ENCODE data around the gene KAZN.

DNA sequence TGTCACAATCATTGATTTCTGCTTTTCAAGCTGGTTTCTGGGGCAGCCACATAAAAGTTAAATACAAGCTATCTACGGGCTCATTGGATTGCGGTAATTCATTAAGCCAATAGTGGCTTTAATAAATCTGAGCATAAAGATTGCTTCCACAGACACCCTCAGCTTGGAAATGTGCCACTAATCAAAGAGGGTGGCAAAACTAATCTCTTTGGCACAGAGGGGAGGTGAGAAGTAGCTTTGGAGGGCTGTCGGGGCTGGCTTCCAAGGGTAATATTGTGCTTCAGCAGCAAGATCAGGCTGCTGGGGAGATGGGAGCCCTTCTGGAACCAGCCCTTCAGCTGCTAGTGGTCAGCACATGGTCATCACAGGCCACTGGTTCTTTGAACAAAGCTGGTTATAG, 21.2 kb upstream of the KAZN start:
- TF ChIP-seq, protein P1, sequence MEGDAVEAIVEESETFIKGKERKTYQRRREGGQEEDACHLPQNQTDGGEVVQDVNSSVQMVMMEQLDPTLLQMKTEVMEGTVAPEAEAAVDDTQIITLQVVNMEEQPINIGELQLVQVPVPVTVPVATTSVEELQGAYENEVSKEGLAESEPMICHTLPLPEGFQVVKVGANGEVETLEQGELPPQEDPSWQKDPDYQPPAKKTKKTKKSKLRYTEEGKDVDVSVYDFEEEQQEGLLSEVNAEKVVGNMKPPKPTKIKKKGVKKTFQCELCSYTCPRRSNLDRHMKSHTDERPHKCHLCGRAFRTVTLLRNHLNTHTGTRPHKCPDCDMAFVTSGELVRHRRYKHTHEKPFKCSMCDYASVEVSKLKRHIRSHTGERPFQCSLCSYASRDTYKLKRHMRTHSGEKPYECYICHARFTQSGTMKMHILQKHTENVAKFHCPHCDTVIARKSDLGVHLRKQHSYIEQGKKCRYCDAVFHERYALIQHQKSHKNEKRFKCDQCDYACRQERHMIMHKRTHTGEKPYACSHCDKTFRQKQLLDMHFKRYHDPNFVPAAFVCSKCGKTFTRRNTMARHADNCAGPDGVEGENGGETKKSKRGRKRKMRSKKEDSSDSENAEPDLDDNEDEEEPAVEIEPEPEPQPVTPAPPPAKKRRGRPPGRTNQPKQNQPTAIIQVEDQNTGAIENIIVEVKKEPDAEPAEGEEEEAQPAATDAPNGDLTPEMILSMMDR (IDR thresholded peaks at IDR 0.05): no peak
- no peak for TF ChIP-seq POLR2A (IDR thresholded peaks at IDR 0.05)
